ENCODE measurements around the gene TDRKH. TPM values are rescaled to one million over a fixed set of nuclear protein-coding genes. Genes with fewer than 3 reads are reported as not detected.

TDRKH gene
- total RNA-seq, 1 donor: 1.7 TPM

- no peak for DNase-seq (ENCODE audit: low read depth)
- no peak overlapping the region for H3K4me3 ChIP-seq (ENCODE audit: low read depth, low read length)
- no peak for TF ChIP-seq CTCF (IDR thresholded peaks at IDR 0.05; ENCODE audit: insufficient read depth, low read depth, low read length)
Measured at GRCh38 chr1:151803915-151804314, 13.6 kb upstream of the TDRKH start.

GRCh38 chr1:151803164-151803563 lies 12.9 kb upstream of the TDRKH start:
- no peak overlapping the region for H3K4me3 ChIP-seq (ENCODE audit: low read depth, low read length)
- no peak for DNase-seq (ENCODE audit: low read depth)
- TF ChIP-seq CTCF (IDR thresholded peaks at IDR 0.05; ENCODE audit: insufficient read depth, low read depth, low read length): no peak

DNA sequence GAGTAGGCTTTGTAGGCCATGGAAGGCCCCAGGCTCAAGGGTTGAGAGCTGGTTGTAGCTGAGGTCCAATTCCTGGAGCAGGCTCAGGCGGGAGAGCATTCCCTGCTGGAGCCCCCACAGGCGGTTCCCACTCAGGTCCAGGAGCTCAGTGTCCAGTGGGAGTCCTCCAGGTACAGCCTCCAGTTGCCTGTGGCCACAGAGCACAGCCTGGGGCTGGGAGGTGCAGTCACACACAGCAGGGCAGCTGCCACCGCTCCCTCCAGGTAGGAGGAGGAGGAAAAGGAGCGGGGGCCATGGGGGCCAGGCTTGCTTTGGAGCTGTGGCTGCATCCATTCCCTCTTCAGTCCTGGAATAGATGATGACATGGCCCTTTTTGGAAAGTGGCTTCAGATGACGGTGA lies 12.1 kb upstream of the TDRKH start:
- H3K4me3 ChIP-seq (ENCODE audit: low read depth, low read length): no peak overlapping the region
- TF ChIP-seq CTCF (IDR thresholded peaks at IDR 0.05; ENCODE audit: insufficient read depth, low read depth, low read length): no peak
- DNase-seq (ENCODE audit: low read depth): no peak

DNA sequence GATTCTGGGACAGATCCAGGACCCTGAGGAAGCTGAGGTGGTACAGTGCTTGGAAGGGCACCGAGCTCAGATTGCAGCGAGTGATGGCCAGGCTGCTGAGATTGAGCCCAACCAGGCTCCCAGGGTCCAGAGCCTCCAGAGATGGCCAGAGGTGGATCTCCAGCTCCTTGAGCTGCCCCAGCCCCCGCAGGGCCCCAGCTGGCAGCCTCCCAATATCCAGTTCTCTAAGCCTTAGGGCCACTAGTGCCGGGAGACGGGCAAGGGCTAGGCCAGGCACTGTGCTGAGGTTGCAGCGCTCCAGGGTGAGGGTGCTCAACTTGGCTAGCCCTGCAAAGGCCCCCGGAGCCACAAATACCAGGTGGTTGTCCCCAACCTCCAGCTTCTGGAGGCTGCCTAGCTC lies 11.5 kb upstream of the TDRKH start:
- no peak for TF ChIP-seq CTCF (IDR thresholded peaks at IDR 0.05; ENCODE audit: insufficient read depth, low read depth, low read length)
- H3K4me3 ChIP-seq (ENCODE audit: low read depth, low read length): no peak overlapping the region
- no peak for DNase-seq (ENCODE audit: low read depth)

- no peak overlapping the region for H3K4me3 ChIP-seq (ENCODE audit: low read depth, low read length)
- TF ChIP-seq CTCF (IDR thresholded peaks at IDR 0.05; ENCODE audit: insufficient read depth, low read depth, low read length): no peak
- no peak for DNase-seq (ENCODE audit: low read depth)
Measured at GRCh38 chr1:151801310-151801820, 11.1 kb upstream of the TDRKH start.

DNA sequence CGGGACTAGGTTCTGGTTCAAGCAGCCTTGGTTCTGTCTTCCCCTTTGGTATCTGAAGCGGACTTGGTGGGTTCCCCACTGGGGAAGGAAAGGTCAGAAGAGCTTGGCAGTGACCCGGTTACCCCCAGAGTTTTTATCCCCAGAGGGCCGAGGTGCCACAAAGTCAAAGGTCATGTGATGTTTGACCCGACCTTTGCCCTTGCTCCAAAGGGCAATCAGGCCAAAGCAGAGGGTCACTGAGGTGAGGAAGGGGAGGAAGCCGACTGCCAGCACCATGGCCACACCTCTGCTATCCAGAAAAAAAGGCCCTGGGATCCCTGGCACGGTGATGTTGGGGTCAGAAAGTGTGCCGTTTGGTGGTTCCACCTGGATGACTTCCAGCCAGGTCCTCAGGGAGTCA lies 10.5 kb upstream of the TDRKH start:
- TF ChIP-seq CTCF (IDR thresholded peaks at IDR 0.05; ENCODE audit: insufficient read depth, low read depth, low read length): no peak
- no peak for DNase-seq (ENCODE audit: low read depth)
- H3K4me3 ChIP-seq (ENCODE audit: low read depth, low read length): no peak overlapping the region
